ENCODE data around the gene ZNF486. TPM values are rescaled to one million over a fixed set of nuclear protein-coding genes. Genes with fewer than 3 reads are reported as not detected.

Gene ZNF486
- total RNA-seq, 4 donors from 2014 or later, result 1.6 to 12.4 (median 2.1) TPM

- Histone ChIP-seq H3K27ac (no peak overlapping the region), H3K4me1 (no peaks in the 10 kb centered on the region), H3K9me3 (no peaks in the 10 kb centered on the region), H3K27me3 (no peaks in the 10 kb centered on the region), H3K36me3 (no peaks in the 10 kb centered on the region), H3K4me3 (no peak overlapping the region)
- TF ChIP-seq POLR2A (IDR thresholded peaks at IDR 0.05), result no peak
- TF ChIP-seq, protein P1, sequence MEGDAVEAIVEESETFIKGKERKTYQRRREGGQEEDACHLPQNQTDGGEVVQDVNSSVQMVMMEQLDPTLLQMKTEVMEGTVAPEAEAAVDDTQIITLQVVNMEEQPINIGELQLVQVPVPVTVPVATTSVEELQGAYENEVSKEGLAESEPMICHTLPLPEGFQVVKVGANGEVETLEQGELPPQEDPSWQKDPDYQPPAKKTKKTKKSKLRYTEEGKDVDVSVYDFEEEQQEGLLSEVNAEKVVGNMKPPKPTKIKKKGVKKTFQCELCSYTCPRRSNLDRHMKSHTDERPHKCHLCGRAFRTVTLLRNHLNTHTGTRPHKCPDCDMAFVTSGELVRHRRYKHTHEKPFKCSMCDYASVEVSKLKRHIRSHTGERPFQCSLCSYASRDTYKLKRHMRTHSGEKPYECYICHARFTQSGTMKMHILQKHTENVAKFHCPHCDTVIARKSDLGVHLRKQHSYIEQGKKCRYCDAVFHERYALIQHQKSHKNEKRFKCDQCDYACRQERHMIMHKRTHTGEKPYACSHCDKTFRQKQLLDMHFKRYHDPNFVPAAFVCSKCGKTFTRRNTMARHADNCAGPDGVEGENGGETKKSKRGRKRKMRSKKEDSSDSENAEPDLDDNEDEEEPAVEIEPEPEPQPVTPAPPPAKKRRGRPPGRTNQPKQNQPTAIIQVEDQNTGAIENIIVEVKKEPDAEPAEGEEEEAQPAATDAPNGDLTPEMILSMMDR (IDR thresholded peaks at IDR 0.05), result no peak
- no peak for DNase-seq
Observed at GRCh38 chr19:20153281-20153680, 13.7 kb upstream of the ZNF486 start.

DNA sequence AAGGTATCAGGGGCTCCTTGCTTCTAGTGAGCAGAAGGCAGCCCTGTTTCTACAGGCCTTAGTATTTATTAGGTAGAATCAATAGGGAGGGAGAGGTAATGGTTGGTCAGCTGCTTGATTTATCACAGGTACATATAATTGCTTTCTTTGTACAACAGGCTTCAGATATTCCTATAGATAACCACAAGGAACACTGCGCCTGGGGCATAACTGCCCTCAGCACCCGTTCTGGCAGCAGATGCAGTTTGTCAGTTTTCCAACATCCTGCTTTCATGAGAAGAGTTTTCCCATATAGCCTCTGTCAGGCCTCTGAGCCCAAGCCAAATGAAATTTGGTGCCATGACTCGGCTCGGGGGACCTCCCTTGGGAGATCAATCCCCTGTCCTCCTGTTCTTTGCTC is 12.4 kb upstream of the ZNF486 start:
- no peak for TF ChIP-seq POLR2A (IDR thresholded peaks at IDR 0.05)
- TF ChIP-seq, protein P1 (IDR thresholded peaks at IDR 0.05), result no peak
- Histone ChIP-seq H3K4me1 (no peaks in the 10 kb centered on the region), H3K4me3 (no peak overlapping the region), H3K27ac (no peak overlapping the region), H3K9me3 (no peaks in the 10 kb centered on the region), H3K36me3 (no peaks in the 10 kb centered on the region), H3K27me3 (no peaks in the 10 kb centered on the region)
- no peak for DNase-seq

- H3K4me1 ChIP-seq, result peaks cover 0 to 6% (median 1%) of the 10 kb centered on the region in 4 donors
Observed at GRCh38 chr19:20162821-20163220, 4.2 kb upstream of the ZNF486 start.

DNA sequence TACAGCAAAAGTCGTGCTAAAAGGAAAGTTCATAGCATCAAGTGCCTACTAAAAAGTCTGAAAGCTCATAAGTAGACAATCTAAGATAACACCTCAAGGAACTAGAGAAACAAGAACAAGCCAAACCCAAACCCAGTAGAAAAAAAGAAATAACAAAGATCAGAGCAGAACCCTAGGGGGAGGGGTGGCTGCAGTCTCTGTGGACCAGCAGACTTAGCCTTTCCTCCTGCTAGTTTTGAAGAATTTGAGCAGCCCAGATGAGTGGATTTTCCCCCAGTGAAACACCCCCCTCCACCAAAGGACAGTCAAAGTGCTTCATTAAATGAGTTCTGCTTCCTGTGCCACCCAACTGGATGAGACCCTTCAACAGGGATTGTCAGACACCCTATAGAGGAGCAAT is 2.6 kb upstream of the ZNF486 start:
- Histone ChIP-seq H3K27me3 (no peaks in the 10 kb centered on the region), H3K27ac (no peak overlapping the region), H3K36me3 (no peaks in the 10 kb centered on the region), H3K9me3 (peaks cover 0 to 7% (median 0%) of the 10 kb centered on the region in 4 donors), H3K4me3 (no peak overlapping the region), H3K4me1 (peaks cover 0 to 6% (median 3%) of the 10 kb centered on the region in 4 donors)
- TF ChIP-seq POLR2A (IDR thresholded peaks at IDR 0.05), result no peak
- TF ChIP-seq, protein P1 (IDR thresholded peaks at IDR 0.05), result no peak
- DNase-seq, result no peak

More at GRCh38 chr19:20162821-20163220, 4.2 kb upstream of the ZNF486 start:
- no peak overlapping the region for H3K4me3 ChIP-seq
- DNase-seq, result peak in 2 of 3 donors; percentile 70 to 78
- no peaks in the 10 kb centered on the region for H3K36me3 ChIP-seq
- H3K27me3 ChIP-seq, result no peaks in the 10 kb centered on the region
- H3K9me3 ChIP-seq, result peaks cover 0 to under 1% (median 0%) of the 10 kb centered on the region in 4 donors
- H3K27ac ChIP-seq, result no peak overlapping the region
- no peak for TF ChIP-seq POLR2A (IDR thresholded peaks at IDR 0.05)
- TF ChIP-seq, protein P1 (IDR thresholded peaks at IDR 0.05), result no peak

DNA sequence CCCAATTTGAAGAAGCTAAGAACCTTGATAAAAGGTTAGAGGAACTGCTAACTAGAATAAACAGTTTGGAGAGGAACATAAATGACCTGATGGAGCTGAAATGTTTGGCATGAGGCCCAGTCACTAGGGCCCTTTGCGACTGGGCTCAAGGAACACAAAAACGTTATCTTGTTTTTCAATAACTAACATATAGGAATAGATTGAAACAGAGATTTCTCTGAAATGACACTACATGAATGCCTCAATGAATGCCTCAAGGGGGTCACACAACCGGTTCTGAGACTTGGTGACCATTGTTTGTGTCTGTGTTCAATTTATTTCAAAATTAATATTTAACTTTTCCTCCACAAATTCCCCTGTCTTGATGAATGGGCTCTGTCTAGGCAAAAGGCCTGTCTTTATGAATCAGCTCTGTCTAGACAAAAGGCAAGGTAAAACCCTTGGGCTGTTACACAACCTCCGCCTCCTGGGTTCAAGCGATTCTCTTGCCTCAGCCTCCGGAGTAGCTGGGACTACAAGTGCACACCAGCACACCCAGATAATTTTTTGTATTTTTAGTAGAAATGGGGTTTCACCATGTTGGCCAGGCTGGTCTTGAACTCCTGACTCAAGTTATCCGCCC is 932 bp upstream of the ZNF486 start:
- no peak for DNase-seq
- TF ChIP-seq POLR2A (IDR thresholded peaks at IDR 0.05), result no peak
- TF ChIP-seq, protein P1 (IDR thresholded peaks at IDR 0.05), result no peak
- Histone ChIP-seq H3K27me3 (no peaks in the 10 kb centered on the region), H3K9me3 (peaks cover 0 to 7% (median 0%) of the 10 kb centered on the region in 4 donors), H3K27ac (no peak overlapping the region), H3K4me3 (no peak overlapping the region), H3K4me1 (peaks cover 0 to 6% (median 3%) of the 10 kb centered on the region in 4 donors), H3K36me3 (no peaks in the 10 kb centered on the region)
